H1 (cell line): Measurements from ENCODE around the gene EPB41L4B. TPM values are rescaled to one million over a fixed set of nuclear protein-coding genes. Genes with fewer than 3 reads are reported as not detected.

Experiments used
- ATF2 ChIP-seq: IDR thresholded peaks from 2 replicates; pipeline ENCODE4 v1.6.1; 2012; ENCODE audit warnings: low read length, inconsistent platforms
- BCL11A ChIP-seq, 2 experiments: IDR thresholded peaks; one replicate each; pipeline ENCODE4 v1.6.1; 2011; ENCODE audit warnings: low read depth in 2 of 2, low read length in 2 of 2, mild to moderate bottlenecking in 2 of 2
- CHD7 ChIP-seq: fragments of 300-600 bp; sonication (generic); IDR thresholded peaks from 2 replicates; pipeline ENCODE4 v1.7.1; 2012; ENCODE audit warnings: low read length, moderate library complexity, mild to moderate bottlenecking, inconsistent platforms; ENCODE audit not compliant: insufficient replicate concordance
- EZH2 ChIP-seq: fragments of 200-600 bp; sonication (generic); IDR thresholded peaks from 2 replicates; pipeline ENCODE4 v1.7.1; 2012; ENCODE audit warnings: low read depth, mild to moderate bottlenecking, moderate library complexity, low read length, inconsistent platforms; ENCODE audit not compliant: severe bottlenecking
- GABPA ChIP-seq: IDR thresholded peaks from 2 replicates; pipeline ENCODE4 v1.6.1; 2011; ENCODE audit warnings: mild to moderate bottlenecking, low read length, moderate library complexity, borderline replicate concordance; ENCODE audit not compliant: insufficient read depth
- KDM1A ChIP-seq: fragments of 200-600, 300-600 bp; sonication (generic); IDR thresholded peaks from 2 replicates; pipeline ENCODE4 v1.7.1; 2016; ENCODE audit warnings: mild to moderate bottlenecking, low read length, borderline replicate concordance
- RAD21 ChIP-seq, 2 experiments: IDR thresholded peaks in 1 of 2; conservative IDR thresholded peaks in 1 of 2; 2 replicates each; pipeline ENCODE4 v1.6.1; 2011; ENCODE audit warnings: low read depth in 2 of 2, low read length in 2 of 2, improper control_type of control experiment in 1 of 2, inconsistent platforms in 1 of 2, mild to moderate bottlenecking in 1 of 2, moderate library complexity in 1 of 2
- polyA plus RNA-seq, 7 experiments: library from polyadenylated mRNA; depleted of rRNA in 3 of 7; stranded (reverse) in 5 of 7; unstranded in 2 of 7; fragments of >200 nt in 5 of 7; fragments of 200-250 nt in 2 of 7; gene quantifications; 1 replicate in 5 of 7; 2 replicates in 1 of 7; 4 replicates in 1 of 7; pipeline versions ENCODE4 v1.2.1 to v1.2.3, GENCODE V29; 2011 to 2013; ENCODE audit warnings: missing spikeins in 2 of 7, mixed read lengths in 2 of 7
- total RNA-seq: library from RNA; stranded (reverse); fragmentation: NEBNext Ultra II Directional; extraction: Animal tissue kit (Norgen Biotek cat#: 25700); gene quantifications from 2 replicates; pipeline ENCODE4 v1.2.1, GENCODE V29; 2021

Gene EPB41L4B
- total and polyA plus RNA-seq, 2 of the 8 experiments (the other 6 are each of a cell fraction or from before 2014, with no cell fraction given): 11.9 to 25.0 TPM

- TF ChIP-seq CHD7: no peak
- TF ChIP-seq BCL11A (IDR thresholded peaks at IDR 0.05; ENCODE audit: low read depth in 2 of 2, low read length in 2 of 2): no peak
- TF ChIP-seq ATF2: no peak
- no peak for TF ChIP-seq RAD21 (IDR thresholded peaks at IDR 0.05 in 1 of 2, conservative IDR thresholded peaks at IDR 0.05 in 1 of 2; ENCODE audit: low read depth in 2 of 2, low read length in 2 of 2)
- TF ChIP-seq EZH2: no peak
- TF ChIP-seq GABPA: no peak
- no peak for TF ChIP-seq KDM1A
Observed at GRCh38 chr9:109274884-109275730, 45.8 kb downstream of the EPB41L4B start (continued).
